WTC11 (cell line): ENCODE results near the gene MOB2. TPM values are rescaled to one million over a fixed set of nuclear protein-coding genes. Genes with fewer than 3 reads are reported as not detected.
"Not testable (repeated sequence)": the region's sequence is repeated elsewhere in the genome, so short reads cannot be mapped to it uniquely, and the experiment has no call there.

ENCODE experiments used
- ATAC-seq: fragments of 200-7000 bp; cut with Tn5 transposase; 2 replicates; pipeline ENCODE4 v1.10.0; 2021; ENCODE audit warnings: mild to moderate bottlenecking, moderate library complexity
- CTCF ChIA-PET: fragments of 300-600 bp; sonication (Branson Sonifier 250); formaldehyde crosslinking; loops from one replicate; lab custom pipeline; 2021; ENCODE audit warnings: antibody characterized with exemption; lab: Charles Lee
- POLR2A ChIA-PET: fragments of 350-600 bp; sonication (Branson Sonifier 250); formaldehyde crosslinking; loops from one replicate; lab custom pipeline; 2021; ENCODE audit warnings: antibody characterized with exemption; lab: Charles Lee
- DNase-seq: peaks from one replicate; pipeline ENCODE4 v3.0.0; 2021; ENCODE audit warnings: low spot score
- H3K27ac Mint-ChIP-seq: 2 replicates; pipeline ENCODE4 v1.8.0; 2021; ENCODE audit warnings: mixed read lengths
- H3K27me3 Mint-ChIP-seq: 2 replicates; pipeline ENCODE4 v1.8.0; 2021; ENCODE audit warnings: low read depth, mild to moderate bottlenecking, moderate library complexity, mixed read lengths
- H3K36me3 Mint-ChIP-seq: 2 replicates; pipeline ENCODE4 v1.8.0; 2021; ENCODE audit warnings: mixed read lengths
- H3K4me1 Mint-ChIP-seq: 2 replicates; pipeline ENCODE4 v1.8.0; 2022; ENCODE audit warnings: mixed read lengths
- H3K4me3 Mint-ChIP-seq: 2 replicates; pipeline ENCODE4 v1.8.0; 2021; ENCODE audit warnings: mild to moderate bottlenecking, moderate library complexity, mixed read lengths
- H3K9me3 Mint-ChIP-seq: 2 replicates; pipeline ENCODE4 v1.8.0; 2021; ENCODE audit warnings: mixed read lengths
- JAZF1 ChIP-seq: fragments of 250-450 bp; sonication (Bioruptor Pico); IDR thresholded peaks from 2 replicates; pipeline ENCODE4 v1.9.0; 2021; ENCODE audit warnings: moderate library complexity, mild to moderate bottlenecking, inconsistent platforms
- JUN ChIP-seq: sonication (generic); formaldehyde crosslinking; IDR thresholded peaks from 2 replicates; pipeline ENCODE4 v1.8.0; 2023; ENCODE audit warnings: mild to moderate bottlenecking, missing genetic modification reagents
- NFE2L1 ChIP-seq: sonication (generic); formaldehyde crosslinking; IDR thresholded peaks from 2 replicates; pipeline ENCODE4 v1.8.1; 2023; ENCODE audit warnings: missing genetic modification reagents
- RORB ChIP-seq: fragments of 250-450 bp; sonication (Bioruptor Pico); IDR thresholded peaks from 2 replicates; pipeline ENCODE4 v1.9.0; 2021; ENCODE audit warnings: mild to moderate bottlenecking
- SP1 ChIP-seq: sonication (generic); formaldehyde crosslinking; conservative IDR thresholded peaks from 2 replicates; pipeline ENCODE4 v1.8.1; 2022; ENCODE audit warnings: missing genetic modification reagents
- TEAD1 ChIP-seq: sonication (generic); formaldehyde crosslinking; IDR thresholded peaks from 2 replicates; pipeline ENCODE4 v1.8.0; 2022; ENCODE audit warnings: mild to moderate bottlenecking, missing genetic modification reagents
- ZNF263 ChIP-seq: sonication (generic); formaldehyde crosslinking; IDR thresholded peaks from 2 replicates; pipeline ENCODE4 v1.8.1; 2022; ENCODE audit warnings: low read depth, mild to moderate bottlenecking, moderate library complexity, missing genetic modification reagents
- total RNA-seq: library from RNA; stranded (reverse); gene quantifications from 3 replicates; pipeline ENCODE4 v1.2.3, GENCODE V29; 2021
- TF ChIP-seq, protein P1 (sequence below): sonication (generic); formaldehyde crosslinking; IDR thresholded peaks from 2 replicates; pipeline ENCODE4 v1.8.0; 2022; ENCODE audit warnings: mild to moderate bottlenecking, missing genetic modification reagents
- TF ChIP-seq, protein P2 (sequence below): sonication (generic); formaldehyde crosslinking; IDR thresholded peaks from 2 replicates; pipeline ENCODE4 v1.8.0; 2023; ENCODE audit warnings: missing genetic modification reagents, mild to moderate bottlenecking, borderline replicate concordance
- TF ChIP-seq, protein P3 (sequence below): fragments of 250-450 bp; sonication (Bioruptor Pico); IDR thresholded peaks from 2 replicates; pipeline ENCODE4 v1.9.0; 2021; ENCODE audit warnings: mild to moderate bottlenecking, borderline replicate concordance
- TF ChIP-seq, protein P4 (sequence below): sonication (generic); formaldehyde crosslinking; IDR thresholded peaks from 2 replicates; pipeline ENCODE4 v1.8.0; 2022; ENCODE audit warnings: mild to moderate bottlenecking, missing genetic modification reagents

MOB2 gene
- total RNA-seq, 1 experiment from 2014 or later, result 21.7 TPM

DNA sequence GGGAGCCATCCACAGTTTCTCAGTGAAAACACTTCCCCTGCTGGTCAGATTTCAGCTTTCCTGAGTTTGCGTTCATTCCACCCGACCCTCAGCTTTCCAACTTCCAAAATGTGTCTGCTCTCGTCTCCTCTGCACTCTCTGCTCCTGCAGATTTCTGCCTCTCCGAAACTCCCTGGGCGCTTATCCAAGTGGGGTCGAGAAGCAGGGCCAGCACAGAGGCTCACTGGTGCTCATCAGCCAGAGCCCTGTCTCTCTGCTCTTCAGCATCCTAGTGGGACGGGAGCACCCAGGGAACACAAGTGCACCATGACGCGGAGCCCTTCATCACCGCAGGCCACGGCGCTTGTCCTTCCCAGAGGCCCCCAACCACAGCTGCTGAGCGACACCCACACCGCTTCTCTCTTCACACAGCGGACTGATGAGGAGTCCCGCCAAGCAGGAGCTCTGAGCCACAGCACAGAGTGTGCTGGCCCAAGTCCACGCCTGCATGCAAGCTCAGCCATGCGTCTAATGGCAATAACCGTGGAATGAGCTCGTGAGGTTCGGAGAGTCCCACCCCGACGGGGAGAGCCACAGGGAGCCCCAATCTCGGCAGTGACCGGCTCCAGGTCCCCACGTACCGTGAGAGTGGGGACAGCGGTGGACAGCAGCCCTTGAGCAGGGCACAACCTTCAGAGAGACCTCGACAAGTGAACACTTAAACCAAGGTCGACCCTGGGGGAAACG is 27.9 kb upstream of the MOB2 start:
- Mint-ChIP-seq H3K27me3 (no peaks in the 10 kb centered on the region), H3K27ac (no peak overlapping the region), H3K36me3 (no peaks in the 10 kb centered on the region), H3K4me3 (no peak overlapping the region), H3K9me3 (no peaks in the 10 kb centered on the region), H3K4me1 (peaks cover 21% of the 10 kb centered on the region)
- ATAC-seq, result no peak
- ChIA-PET CTCF (interaction anchor here (0.6 to 3.1 kb wide), 19 partner anchors 9 to 403 kb away, joined by 3 to 19 read pairs (median 3); partner anchors contain the start of gene BRSK2), POLR2A (no interaction called here)
- TF ChIP-seq, protein P1, sequence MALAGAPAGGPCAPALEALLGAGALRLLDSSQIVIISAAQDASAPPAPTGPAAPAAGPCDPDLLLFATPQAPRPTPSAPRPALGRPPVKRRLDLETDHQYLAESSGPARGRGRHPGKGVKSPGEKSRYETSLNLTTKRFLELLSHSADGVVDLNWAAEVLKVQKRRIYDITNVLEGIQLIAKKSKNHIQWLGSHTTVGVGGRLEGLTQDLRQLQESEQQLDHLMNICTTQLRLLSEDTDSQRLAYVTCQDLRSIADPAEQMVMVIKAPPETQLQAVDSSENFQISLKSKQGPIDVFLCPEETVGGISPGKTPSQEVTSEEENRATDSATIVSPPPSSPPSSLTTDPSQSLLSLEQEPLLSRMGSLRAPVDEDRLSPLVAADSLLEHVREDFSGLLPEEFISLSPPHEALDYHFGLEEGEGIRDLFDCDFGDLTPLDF, result no peak
- peak; percentile 36; the same call in 1 of the 2 replicates for TF ChIP-seq JUN (CRISPR knock-in tag)
- no peak for DNase-seq

DNA sequence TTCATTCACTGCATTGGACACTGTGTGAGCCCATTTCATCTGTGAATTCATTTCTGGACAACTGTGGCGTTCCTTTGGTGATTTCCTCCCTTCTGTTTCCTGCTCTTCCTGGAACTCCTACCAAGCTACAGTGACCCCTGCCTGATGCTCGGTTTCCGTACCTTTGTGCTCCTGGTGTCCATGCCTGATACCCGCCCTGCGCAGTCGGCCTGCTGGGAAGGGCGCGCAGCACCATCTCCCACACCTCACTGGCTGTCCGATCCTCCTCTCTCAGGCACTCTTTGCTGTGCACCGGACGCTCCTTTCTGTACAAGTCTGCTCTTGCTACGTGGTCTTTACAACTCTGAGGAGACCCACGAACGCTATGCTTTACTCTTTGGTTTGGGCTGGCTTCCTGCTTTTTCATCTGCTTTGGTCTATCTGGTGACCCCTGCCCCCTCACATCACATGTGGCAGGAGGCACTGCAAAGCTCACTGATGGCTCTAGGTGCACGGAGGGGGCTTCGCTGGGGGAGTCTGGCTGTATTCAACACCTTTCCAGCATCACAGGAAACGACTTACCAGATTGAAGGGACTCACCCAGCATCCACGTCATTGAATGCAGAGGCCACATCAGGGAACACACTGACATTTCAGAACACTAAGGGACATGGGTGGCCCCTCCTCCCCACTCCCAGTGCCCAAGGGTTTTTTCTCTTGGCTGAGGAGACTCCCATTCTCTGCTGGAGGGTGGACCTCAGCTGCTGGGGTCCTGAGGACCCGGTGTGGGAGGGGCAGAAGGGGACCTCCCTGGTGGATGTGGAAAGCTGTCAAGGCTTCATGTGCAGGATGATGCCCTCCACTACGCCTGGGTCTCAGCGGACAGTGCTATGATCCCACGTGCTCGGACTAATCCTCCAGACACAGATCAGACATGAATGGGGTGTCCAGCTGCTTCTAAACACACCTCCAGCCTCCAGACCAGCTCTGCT is 27.0 kb upstream of the MOB2 start:
- Mint-ChIP-seq H3K9me3 (no peaks in the 10 kb centered on the region), H3K4me1 (peaks cover 25% of the 10 kb centered on the region), H3K27me3 (no peaks in the 10 kb centered on the region), H3K36me3 (no peaks in the 10 kb centered on the region), H3K4me3 (no peak overlapping the region), H3K27ac (no peak overlapping the region)
- ATAC-seq (no peak), DNase-seq (no peak)
- POLR2A ChIA-PET, result no interaction called here
- TF ChIP-seq, protein P2, sequence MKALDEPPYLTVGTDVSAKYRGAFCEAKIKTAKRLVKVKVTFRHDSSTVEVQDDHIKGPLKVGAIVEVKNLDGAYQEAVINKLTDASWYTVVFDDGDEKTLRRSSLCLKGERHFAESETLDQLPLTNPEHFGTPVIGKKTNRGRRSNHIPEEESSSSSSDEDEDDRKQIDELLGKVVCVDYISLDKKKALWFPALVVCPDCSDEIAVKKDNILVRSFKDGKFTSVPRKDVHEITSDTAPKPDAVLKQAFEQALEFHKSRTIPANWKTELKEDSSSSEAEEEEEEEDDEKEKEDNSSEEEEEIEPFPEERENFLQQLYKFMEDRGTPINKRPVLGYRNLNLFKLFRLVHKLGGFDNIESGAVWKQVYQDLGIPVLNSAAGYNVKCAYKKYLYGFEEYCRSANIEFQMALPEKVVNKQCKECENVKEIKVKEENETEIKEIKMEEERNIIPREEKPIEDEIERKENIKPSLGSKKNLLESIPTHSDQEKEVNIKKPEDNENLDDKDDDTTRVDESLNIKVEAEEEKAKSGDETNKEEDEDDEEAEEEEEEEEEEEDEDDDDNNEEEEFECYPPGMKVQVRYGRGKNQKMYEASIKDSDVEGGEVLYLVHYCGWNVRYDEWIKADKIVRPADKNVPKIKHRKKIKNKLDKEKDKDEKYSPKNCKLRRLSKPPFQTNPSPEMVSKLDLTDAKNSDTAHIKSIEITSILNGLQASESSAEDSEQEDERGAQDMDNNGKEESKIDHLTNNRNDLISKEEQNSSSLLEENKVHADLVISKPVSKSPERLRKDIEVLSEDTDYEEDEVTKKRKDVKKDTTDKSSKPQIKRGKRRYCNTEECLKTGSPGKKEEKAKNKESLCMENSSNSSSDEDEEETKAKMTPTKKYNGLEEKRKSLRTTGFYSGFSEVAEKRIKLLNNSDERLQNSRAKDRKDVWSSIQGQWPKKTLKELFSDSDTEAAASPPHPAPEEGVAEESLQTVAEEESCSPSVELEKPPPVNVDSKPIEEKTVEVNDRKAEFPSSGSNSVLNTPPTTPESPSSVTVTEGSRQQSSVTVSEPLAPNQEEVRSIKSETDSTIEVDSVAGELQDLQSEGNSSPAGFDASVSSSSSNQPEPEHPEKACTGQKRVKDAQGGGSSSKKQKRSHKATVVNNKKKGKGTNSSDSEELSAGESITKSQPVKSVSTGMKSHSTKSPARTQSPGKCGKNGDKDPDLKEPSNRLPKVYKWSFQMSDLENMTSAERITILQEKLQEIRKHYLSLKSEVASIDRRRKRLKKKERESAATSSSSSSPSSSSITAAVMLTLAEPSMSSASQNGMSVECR (CRISPR knock-in tag), result 0 out of 2 replicates have a peak, but pooled peaks have one; percentile 38
- TF ChIP-seq JUN (CRISPR knock-in tag), result no peak
- CTCF ChIA-PET, result interaction anchor here (0.8 to 3.1 kb wide), 9 partner anchors 8 to 286 kb away, joined by 3 to 19 read pairs (median 3); no protein-coding TSS in a partner anchor

DNA sequence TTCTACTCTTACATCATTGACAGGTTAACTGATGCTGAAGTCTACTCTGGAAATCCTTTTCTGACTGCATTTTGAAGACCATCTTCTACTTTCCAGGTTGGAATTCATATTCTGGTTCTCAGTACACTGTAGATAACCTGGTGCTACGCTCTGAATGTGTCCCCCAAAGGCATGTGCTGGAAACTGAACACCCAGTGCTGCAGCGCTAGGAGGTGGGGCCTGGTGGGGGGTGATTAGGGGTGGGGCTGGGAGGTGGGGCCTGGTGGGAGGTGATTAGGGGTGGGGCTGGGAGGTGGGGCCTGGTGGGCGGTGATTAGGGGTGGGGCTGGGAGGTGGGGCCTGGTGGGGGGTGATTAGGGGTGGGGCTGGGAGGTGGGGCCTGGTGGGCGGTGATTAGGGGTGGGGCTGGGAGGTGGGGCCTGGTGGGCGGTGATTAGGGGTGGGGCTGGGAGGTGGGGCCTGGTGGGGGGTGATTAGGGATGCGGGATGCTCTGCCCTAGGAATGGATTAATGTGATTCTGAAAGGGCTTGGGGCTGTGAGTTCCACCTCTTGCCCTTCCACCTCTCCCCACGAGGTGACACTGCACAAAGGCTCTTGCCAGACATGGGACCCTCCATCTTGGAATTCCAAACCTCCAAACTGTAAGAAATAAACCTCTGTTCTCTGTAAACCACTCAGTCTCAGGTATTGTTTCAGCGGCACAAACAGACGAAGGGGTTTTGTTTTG is 26.1 kb upstream of the MOB2 start:
- POLR2A ChIA-PET, CTCF ChIA-PET, H3K4me3 Mint-ChIP-seq, H3K9me3 Mint-ChIP-seq, H3K27me3 Mint-ChIP-seq, H3K36me3 Mint-ChIP-seq: not testable (repeated sequence)
- ATAC-seq, result peak; percentile 43
- Mint-ChIP-seq H3K27ac (peak overlapping the region; percentile 86; the same call in 1 of the 2 replicates), H3K4me1 (peaks cover 26% of the 10 kb centered on the region)
- DNase-seq, result peak; percentile 38

DNA sequence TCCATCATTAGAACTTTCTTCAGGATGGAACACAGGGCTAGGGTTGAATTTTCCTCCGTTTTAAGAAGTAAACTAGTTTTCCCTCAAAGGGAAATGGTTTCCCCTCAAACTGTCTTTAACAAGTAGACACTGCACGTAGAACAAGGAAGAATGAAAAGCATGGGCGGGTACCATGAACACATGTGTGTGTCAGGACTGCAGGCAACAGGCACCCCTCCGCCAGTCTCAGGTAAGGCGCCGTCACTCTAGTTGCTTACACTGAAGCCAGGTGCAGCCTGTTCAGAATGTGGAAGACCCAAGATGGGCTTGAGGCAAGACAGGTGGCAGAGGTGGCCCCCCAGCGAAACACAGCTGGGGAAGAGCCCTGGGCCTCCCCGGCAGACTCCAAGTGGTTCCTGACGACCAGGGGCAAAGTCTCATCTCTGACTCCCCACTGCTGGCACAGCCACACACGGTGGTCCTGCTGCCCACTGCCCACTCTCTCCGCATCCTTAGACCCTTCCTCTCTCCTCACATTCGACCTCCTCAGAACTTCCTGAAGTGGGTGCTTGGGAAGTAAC is 25.4 kb upstream of the MOB2 start:
- DNase-seq (no peak), ATAC-seq (no peak)
- no peaks in the 10 kb centered on the region for H3K27me3 Mint-ChIP-seq
- no peaks in the 10 kb centered on the region for H3K36me3 Mint-ChIP-seq
- peak overlapping the region; percentile 86; the same call in 1 of the 2 replicates for H3K27ac Mint-ChIP-seq
- peaks cover 24% of the 10 kb centered on the region for H3K4me1 Mint-ChIP-seq
- H3K4me3 Mint-ChIP-seq, result no peak overlapping the region
- CTCF ChIA-PET, result interaction anchor here (1.0 to 1.6 kb wide), 2 partner anchors 35 to 54 kb away, joined by 3 to 8 read pairs; no protein-coding TSS in a partner anchor
- no peaks in the 10 kb centered on the region for H3K9me3 Mint-ChIP-seq
- POLR2A ChIA-PET, result no interaction called here
- no peak for TF ChIP-seq RORB
- TF ChIP-seq SP1 (CRISPR knock-in tag), result no peak
- TF ChIP-seq NFE2L1 (CRISPR knock-in tag), result no peak
- TF ChIP-seq, protein P3, sequence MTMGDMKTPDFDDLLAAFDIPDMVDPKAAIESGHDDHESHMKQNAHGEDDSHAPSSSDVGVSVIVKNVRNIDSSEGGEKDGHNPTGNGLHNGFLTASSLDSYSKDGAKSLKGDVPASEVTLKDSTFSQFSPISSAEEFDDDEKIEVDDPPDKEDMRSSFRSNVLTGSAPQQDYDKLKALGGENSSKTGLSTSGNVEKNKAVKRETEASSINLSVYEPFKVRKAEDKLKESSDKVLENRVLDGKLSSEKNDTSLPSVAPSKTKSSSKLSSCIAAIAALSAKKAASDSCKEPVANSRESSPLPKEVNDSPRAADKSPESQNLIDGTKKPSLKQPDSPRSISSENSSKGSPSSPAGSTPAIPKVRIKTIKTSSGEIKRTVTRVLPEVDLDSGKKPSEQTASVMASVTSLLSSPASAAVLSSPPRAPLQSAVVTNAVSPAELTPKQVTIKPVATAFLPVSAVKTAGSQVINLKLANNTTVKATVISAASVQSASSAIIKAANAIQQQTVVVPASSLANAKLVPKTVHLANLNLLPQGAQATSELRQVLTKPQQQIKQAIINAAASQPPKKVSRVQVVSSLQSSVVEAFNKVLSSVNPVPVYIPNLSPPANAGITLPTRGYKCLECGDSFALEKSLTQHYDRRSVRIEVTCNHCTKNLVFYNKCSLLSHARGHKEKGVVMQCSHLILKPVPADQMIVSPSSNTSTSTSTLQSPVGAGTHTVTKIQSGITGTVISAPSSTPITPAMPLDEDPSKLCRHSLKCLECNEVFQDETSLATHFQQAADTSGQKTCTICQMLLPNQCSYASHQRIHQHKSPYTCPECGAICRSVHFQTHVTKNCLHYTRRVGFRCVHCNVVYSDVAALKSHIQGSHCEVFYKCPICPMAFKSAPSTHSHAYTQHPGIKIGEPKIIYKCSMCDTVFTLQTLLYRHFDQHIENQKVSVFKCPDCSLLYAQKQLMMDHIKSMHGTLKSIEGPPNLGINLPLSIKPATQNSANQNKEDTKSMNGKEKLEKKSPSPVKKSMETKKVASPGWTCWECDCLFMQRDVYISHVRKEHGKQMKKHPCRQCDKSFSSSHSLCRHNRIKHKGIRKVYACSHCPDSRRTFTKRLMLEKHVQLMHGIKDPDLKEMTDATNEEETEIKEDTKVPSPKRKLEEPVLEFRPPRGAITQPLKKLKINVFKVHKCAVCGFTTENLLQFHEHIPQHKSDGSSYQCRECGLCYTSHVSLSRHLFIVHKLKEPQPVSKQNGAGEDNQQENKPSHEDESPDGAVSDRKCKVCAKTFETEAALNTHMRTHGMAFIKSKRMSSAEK (CRISPR knock-in tag), result no peak
- TF ChIP-seq TEAD1 (CRISPR knock-in tag), result no peak
- no peak for TF ChIP-seq JAZF1 (CRISPR knock-in tag)
- no peak for TF ChIP-seq ZNF263
- TF ChIP-seq, protein P4, sequence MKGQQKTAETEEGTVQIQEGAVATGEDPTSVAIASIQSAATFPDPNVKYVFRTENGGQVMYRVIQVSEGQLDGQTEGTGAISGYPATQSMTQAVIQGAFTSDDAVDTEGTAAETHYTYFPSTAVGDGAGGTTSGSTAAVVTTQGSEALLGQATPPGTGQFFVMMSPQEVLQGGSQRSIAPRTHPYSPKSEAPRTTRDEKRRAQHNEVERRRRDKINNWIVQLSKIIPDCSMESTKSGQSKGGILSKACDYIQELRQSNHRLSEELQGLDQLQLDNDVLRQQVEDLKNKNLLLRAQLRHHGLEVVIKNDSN (CRISPR knock-in tag), result no peak
